ENCODE data around the gene TNIK. TPM values are rescaled to one million over a fixed set of nuclear protein-coding genes. Genes with fewer than 3 reads are reported as not detected.
A peak's percentile ranks its signal among the peaks of the same experiment; 100 is the strongest.
"Not testable (repeated sequence)": the region's sequence is repeated elsewhere in the genome, so short reads cannot be mapped to it uniquely, and the experiment has no call there.

Gene TNIK
- total and polyA plus RNA-seq, 5 donors: 8.1 to 27.4 (median 21.6) TPM

- no peak for DNase-seq
- H3K4me3 ChIP-seq (ENCODE audit: low read length): no peak overlapping the region
- WGBS: 83% methylated on average over 3 of the region's 3 CpGs
- ATAC-seq: no peak
- no peaks in the 10 kb centered on the region for H3K9me3 ChIP-seq (ENCODE audit: control insufficient read depth, low read length)
- H3K27ac ChIP-seq (ENCODE audit: low read length): no peak overlapping the region
- peaks cover 4% of the 10 kb centered on the region for H3K4me1 ChIP-seq (ENCODE audit: control insufficient read depth, insufficient read depth, low read length)
- H3K27me3 ChIP-seq (ENCODE audit: control insufficient read depth, insufficient read depth): no peaks in the 10 kb centered on the region
- intact Hi-C loops (cut with DNase I): no loop called here
Measured at GRCh38 chr3:171384101-171384891, 75.9 kb downstream of the TNIK start.

DNA sequence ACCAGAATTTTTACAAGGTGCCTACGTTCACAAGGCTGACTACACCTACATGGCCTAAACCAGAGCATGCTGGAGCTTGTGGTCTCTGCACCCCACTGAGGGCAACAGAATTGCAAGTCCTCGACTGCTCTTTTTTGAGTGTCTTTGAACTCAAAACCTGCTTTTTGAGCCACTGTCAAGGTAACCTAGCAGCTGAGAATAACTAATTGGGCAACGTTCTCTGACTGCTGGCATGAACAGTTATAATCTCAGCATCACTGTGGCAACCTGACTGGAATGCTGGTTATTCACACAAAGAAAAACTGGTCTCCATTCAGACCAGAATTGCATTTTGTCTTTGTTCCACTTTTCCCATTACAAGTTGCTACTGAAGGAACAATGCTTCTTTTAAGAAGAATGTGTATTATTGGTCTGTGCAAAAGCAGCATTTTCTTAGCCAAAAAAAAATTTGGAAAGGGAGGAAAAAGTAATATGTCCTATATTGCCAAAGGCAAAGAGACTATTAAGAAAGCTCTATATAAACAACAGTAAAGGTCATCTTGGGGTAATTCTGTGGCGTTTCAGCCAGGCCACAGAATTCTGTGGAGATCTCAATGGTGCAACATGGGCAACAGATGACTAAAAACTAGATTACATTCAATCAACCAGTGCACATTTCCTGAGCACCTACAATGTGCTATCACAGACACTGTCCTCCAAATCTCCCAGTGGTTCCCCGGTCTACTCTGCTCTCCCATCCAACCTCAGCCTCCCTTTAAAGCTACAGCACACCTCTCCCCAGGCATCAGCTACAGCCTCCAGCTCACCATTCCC lies 76.8 kb downstream of the TNIK start:
- H3K4me1 ChIP-seq (ENCODE audit: control insufficient read depth, insufficient read depth, low read length): peaks cover 4% of the 10 kb centered on the region
- intact Hi-C loops (cut with DNase I): no loop called here
- DNase-seq (no peak), ATAC-seq (no peak)
- H3K27me3 ChIP-seq (ENCODE audit: control insufficient read depth, insufficient read depth): no peaks in the 10 kb centered on the region
- 57% methylated on average over 5 of the region's 5 CpGs for WGBS
- H3K4me3 ChIP-seq (ENCODE audit: low read length): no peak overlapping the region
- H3K9me3 ChIP-seq (ENCODE audit: control insufficient read depth, low read length): no peaks in the 10 kb centered on the region
- H3K27ac ChIP-seq (ENCODE audit: low read length): no peak overlapping the region

DNA sequence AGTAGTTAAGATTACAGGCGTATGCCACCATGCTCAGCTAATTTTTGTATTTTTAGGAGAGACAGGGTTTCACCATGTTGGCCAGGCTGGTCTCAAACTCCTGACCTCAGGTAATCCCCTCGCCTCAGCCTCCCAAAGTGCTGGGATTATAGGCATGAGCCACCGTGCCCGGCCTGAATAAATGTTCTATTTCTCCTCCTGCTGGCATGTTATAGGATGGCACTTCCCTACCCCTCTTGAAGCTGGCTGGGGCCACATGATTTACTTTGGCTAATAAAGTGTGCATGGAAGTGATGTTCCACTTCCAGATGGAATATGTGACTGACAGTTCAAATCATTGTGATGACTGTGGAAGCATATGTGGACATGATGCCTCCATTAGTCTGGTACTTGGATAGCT lies 77.9 kb downstream of the TNIK start:
- intact Hi-C loops (cut with DNase I); ATAC-seq; H3K4me3 ChIP-seq (ENCODE audit: low read length); DNase-seq; H3K27ac ChIP-seq (ENCODE audit: low read length); H3K27me3 ChIP-seq (ENCODE audit: control insufficient read depth, insufficient read depth); H3K9me3 ChIP-seq (ENCODE audit: control insufficient read depth, low read length); H3K4me1 ChIP-seq (ENCODE audit: control insufficient read depth, insufficient read depth, low read length): not testable (repeated sequence)
- 91% methylated on average over 4 of the region's 4 CpGs for WGBS

DNA sequence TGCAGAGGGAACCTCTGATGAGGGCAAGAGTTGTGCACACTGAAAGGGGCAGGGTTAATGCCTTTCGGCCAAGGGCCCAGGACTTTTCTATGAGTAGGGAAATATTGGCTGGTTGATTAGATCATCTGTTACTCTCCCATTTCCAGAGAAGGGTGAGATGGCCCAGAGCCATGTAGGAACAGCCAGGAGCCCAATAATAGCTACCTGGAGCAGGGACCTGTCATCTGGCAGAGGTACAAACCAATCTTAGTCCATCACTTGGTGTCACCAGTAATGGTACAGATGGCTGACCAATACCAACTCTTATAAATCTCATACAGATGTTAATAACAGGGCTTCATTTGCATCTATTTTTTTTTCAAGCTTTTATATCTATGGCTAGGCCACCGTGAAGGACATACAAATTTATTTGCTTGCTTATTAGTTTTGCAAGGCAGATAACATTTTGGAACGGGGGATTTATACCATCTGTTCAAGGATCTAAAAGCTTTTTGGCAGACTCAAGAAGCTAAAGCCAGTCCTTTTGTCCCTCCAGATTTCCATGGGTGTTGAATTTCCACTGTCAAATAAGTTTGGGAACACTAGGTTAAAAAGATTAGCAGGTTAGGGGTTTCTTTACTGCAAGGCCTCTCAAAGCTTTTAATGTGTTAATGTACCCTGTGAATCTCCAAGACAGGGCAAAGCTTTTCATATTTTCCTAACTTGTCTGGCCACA lies 79.3 kb downstream of the TNIK start:
- WGBS: 59% methylated on average over 3 of the region's 3 CpGs
- H3K9me3 ChIP-seq (ENCODE audit: control insufficient read depth, low read length): no peaks in the 10 kb centered on the region
- no peak for ATAC-seq
- H3K4me1 ChIP-seq (ENCODE audit: control insufficient read depth, insufficient read depth, low read length): peaks cover 4% of the 10 kb centered on the region
- intact Hi-C loops (cut with DNase I): no loop called here
- DNase-seq: no peak
- H3K27ac ChIP-seq (ENCODE audit: low read length): no peak overlapping the region
- H3K27me3 ChIP-seq (ENCODE audit: control insufficient read depth, insufficient read depth): no peaks in the 10 kb centered on the region
- H3K4me3 ChIP-seq (ENCODE audit: low read length): no peak overlapping the region

DNA sequence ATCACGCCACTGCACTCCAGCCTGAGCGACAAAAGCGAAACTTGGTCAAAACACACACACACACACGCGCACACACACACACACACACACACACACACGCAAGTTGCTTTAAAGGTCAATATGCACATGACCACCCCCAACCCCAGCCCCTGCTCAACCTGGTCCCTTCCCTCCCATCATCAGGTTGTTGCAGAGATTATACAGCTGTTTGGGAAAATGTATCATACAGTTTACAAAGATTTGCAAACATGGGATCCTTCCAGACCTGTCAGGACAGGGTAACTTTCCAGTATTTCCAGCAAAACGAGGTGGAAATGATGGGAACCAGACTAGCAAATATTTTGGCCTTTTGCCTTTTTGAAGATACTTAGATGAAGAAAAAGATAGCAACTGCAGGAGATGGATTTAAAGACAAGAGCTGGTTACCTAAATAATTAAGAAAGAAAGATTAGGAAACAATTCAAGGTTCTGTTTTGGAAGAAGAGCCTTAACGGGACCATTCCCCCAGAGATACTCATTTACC lies 80.2 kb downstream of the TNIK start:
- DNase-seq (no peak), ATAC-seq (no peak)
- Histone ChIP-seq H3K27ac (ENCODE audit: low read length) (no peak overlapping the region), H3K4me1 (ENCODE audit: control insufficient read depth, insufficient read depth, low read length) (peaks cover 4% of the 10 kb centered on the region), H3K4me3 (ENCODE audit: low read length) (no peak overlapping the region), H3K27me3 (ENCODE audit: control insufficient read depth, insufficient read depth) (no peaks in the 10 kb centered on the region), H3K9me3 (ENCODE audit: control insufficient read depth, low read length) (no peaks in the 10 kb centered on the region)
- 77% methylated on average over 8 of the region's 8 CpGs for whole genome bisulfite sequencing
- intact Hi-C loops (cut with DNase I): no loop called here

GRCh38 chr3:171379281-171379680 lies 80.9 kb downstream of the TNIK start:
- Histone ChIP-seq H3K4me1 (ENCODE audit: control insufficient read depth, insufficient read depth, low read length) (peaks cover 5% of the 10 kb centered on the region), H3K27me3 (ENCODE audit: control insufficient read depth, insufficient read depth) (no peaks in the 10 kb centered on the region), H3K4me3 (ENCODE audit: low read length) (no peak overlapping the region), H3K27ac (ENCODE audit: low read length) (no peak overlapping the region), H3K9me3 (ENCODE audit: control insufficient read depth, low read length) (no peaks in the 10 kb centered on the region)
- WGBS: 36% methylated on average over 1 of the region's 1 CpG
- intact Hi-C loops (cut with DNase I): no loop called here
- DNase-seq: no peak
- ATAC-seq: no peak

- no peaks in the 10 kb centered on the region for H3K27me3 ChIP-seq (ENCODE audit: control insufficient read depth, insufficient read depth)
- intact Hi-C loops (cut with DNase I): no loop called here
- no peak overlapping the region for H3K4me3 ChIP-seq (ENCODE audit: low read length)
- WGBS: 96% methylated on average over 5 of the region's 5 CpGs
- no peaks in the 10 kb centered on the region for H3K9me3 ChIP-seq (ENCODE audit: control insufficient read depth, low read length)
- ATAC-seq: no peak
- H3K27ac ChIP-seq (ENCODE audit: low read length): no peak overlapping the region
- H3K4me1 ChIP-seq (ENCODE audit: control insufficient read depth, insufficient read depth, low read length): peaks cover 7% of the 10 kb centered on the region
- no peak for DNase-seq
Measured at GRCh38 chr3:171378586-171378985, 81.6 kb downstream of the TNIK start.

- no peak for DNase-seq
- 97% methylated on average over 1 of the region's 1 CpG for WGBS
- Histone ChIP-seq H3K4me3 (ENCODE audit: low read length) (no peak overlapping the region), H3K9me3 (ENCODE audit: control insufficient read depth, low read length) (no peaks in the 10 kb centered on the region), H3K27me3 (ENCODE audit: control insufficient read depth, insufficient read depth) (no peaks in the 10 kb centered on the region), H3K27ac (ENCODE audit: low read length) (no peak overlapping the region), H3K4me1 (ENCODE audit: control insufficient read depth, insufficient read depth, low read length) (peaks cover 4% of the 10 kb centered on the region)
- no peak for ATAC-seq
- intact Hi-C loops (cut with DNase I): no loop called here
Measured at GRCh38 chr3:171377859-171378258, 82.3 kb downstream of the TNIK start.

DNA sequence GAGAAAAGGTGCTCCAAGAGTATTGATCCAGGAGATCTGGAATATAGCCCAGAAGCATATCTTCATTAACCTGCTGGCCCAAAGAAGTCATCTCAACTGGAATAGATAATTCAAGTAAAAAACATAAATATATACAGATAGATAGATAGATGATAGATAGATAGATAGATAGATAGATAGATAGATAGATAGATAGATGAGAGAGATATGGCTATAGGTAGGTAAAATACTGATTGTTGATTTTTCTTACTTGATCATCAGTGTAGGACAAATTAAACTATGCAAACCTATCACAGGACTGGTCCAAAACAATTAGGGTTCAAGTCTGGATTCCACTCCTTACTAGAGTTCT lies 83.6 kb downstream of the TNIK start:
- no peaks in the 10 kb centered on the region for H3K27me3 ChIP-seq (ENCODE audit: control insufficient read depth, insufficient read depth)
- no peak for DNase-seq
- ATAC-seq: no peak
- no peak overlapping the region for H3K4me3 ChIP-seq (ENCODE audit: low read length)
- peaks cover 4% of the 10 kb centered on the region for H3K4me1 ChIP-seq (ENCODE audit: control insufficient read depth, insufficient read depth, low read length)
- H3K9me3 ChIP-seq (ENCODE audit: control insufficient read depth, low read length): no peaks in the 10 kb centered on the region
- no peak overlapping the region for H3K27ac ChIP-seq (ENCODE audit: low read length)
- intact Hi-C loops (cut with DNase I): no loop called here

DNA sequence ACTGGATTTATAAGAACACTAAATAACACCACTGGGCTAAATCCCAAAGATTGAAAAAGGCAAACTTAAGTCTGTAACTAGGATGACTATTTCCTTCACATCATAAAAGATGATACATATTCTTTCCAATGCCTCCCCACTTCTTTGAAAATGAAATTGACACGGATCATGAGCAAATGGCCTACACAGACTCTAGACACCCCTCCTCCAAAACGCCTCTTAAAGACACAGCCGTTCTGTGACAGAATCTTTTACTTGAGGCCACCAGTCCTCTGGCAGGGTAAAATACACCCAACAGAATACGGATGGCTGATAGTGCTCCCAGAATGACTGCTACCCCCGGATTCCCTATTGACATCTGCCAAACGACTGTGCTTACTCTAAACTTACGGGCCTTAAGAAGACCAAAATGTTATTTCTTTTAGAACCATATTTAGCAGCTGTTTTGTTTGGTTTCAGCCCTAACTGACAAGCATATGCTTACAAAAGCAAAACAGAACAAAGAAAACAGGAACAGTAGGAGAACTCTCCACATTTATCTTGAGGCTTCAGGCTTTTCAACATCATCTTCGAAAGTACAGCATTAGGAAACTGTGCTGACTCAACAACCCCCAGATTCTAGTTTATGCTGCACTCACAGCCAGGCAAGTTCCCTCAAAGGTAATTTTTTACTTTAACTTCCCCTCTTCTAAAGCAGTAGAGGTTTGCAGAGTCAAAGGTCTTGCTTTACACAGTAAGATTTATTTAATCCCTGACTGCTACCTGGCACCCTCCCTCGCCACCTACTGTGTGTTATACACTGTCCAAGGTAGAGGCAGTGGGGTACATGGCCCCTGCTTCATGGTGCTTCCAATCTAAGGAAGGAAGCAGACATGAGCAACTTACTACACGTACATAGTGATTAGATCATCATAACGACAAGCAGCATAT lies 84.3 kb downstream of the TNIK start:
- Histone ChIP-seq H3K9me3 (ENCODE audit: control insufficient read depth, low read length) (no peaks in the 10 kb centered on the region), H3K27me3 (ENCODE audit: control insufficient read depth, insufficient read depth) (no peaks in the 10 kb centered on the region), H3K4me1 (ENCODE audit: control insufficient read depth, insufficient read depth, low read length) (peaks cover 4% of the 10 kb centered on the region), H3K27ac (ENCODE audit: low read length) (no peak overlapping the region), H3K4me3 (ENCODE audit: low read length) (no peak overlapping the region)
- DNase-seq (no peak), ATAC-seq (peak; percentile 58 to 63)
- whole genome bisulfite sequencing: 53% methylated on average over 11 of the region's 11 CpGs
- intact Hi-C loops (cut with DNase I): no loop called here
